PC-9 (cell line): ENCODE results near the gene TMEM254.

Source experiments
- CTCF ChIP-seq: fragments of 200-600 bp; sonication (generic); conservative IDR thresholded peaks from 2 replicates; pipeline ENCODE4 v1.6.1; 2017; ENCODE audit warnings: mixed run types, antibody characterized with exemption, mild to moderate bottlenecking, moderate library complexity
- EZH2 ChIP-seq: fragments of 200-600 bp; sonication (generic); IDR thresholded peaks from 2 replicates; pipeline ENCODE4 v1.8.0; 2017; ENCODE audit warnings: antibody characterized with exemption, low read depth

DNA sequence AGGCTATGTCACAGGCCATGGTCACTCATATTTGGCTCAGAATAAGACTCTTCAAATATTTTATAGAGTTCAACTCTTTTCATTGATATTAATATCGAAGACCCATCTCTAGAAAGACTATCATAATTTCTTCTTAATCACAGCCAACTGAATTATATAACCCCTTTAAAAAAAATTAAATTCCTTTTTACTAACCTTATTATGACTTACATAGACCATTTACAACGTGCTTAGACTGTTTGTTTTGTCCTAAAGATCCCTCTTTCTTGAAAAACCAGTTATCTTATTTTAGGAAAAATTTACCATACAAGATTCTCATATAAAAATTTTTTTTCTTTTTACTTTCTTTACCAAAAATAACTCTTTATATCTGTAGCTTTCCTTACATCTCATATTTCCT, 10.2 kb upstream of the TMEM254 start:
- TF ChIP-seq CTCF (no peak), EZH2 (no peak)
